Measurements from ENCODE around the gene AMOT. TPM values are rescaled to one million over a fixed set of nuclear protein-coding genes. Genes with fewer than 3 reads are reported as not detected.
A peak's percentile ranks its signal among the peaks of the same experiment; 100 is the strongest.

AMOT gene
- 1 to 10 TPM; 2.9 to 9.6 (median 6.0) TPM for total RNA-seq
- long read RNA-seq, partial matches to known transcripts: 0 of 1 reads
- long read RNA-seq, other reads (novel, unspliced or antisense): 1 of 1 reads

- WGBS (ENCODE audit: insufficient coverage, low coverage, low lambda C conversion rate, missing lambda C conversion rate): 15% methylated on average over 34 of the region's 49 CpGs
- Histone ChIP-seq H3K4me3 (peak within 1 kb of the TSS; percentile 49 to 63 (median 62)), H3K4me1 (no peaks in the 10 kb centered on the region), H3K27me3 (no peaks in the 10 kb centered on the region), H3K36me3 (no peaks in the 10 kb centered on the region), H3K9me3 (no peaks in the 10 kb centered on the region), H3K27ac (peak within 1 kb of the TSS in 2 of 3 donors; percentile 54 to 58)
- no peak for TF ChIP-seq CTCF (IDR thresholded peaks at IDR 0.05)
- no peak for TF ChIP-seq POLR2A (IDR thresholded peaks at IDR 0.05)
- ATAC-seq: peak; percentile 88 to 93 (median 91)
- peak; percentile 84 to 87 (median 87) for DNase-seq
- intact Hi-C loops (cut with DNase I): no loop called here
Observed at GRCh38 chrX:112840382-112841113, at the start of gene AMOT. AMOT (minus strand) TSS chrX:112840831; CDS start chrX:112823126, 17,705 bp downstream.

- DNase-seq (no peak), ATAC-seq (no peak)
- no peaks in the 10 kb centered on the region for H3K9me3 ChIP-seq
- H3K36me3 ChIP-seq: no peaks in the 10 kb centered on the region
- intact Hi-C loops (cut with DNase I): no loop called here
- no peak overlapping the region for H3K27ac ChIP-seq
- no peaks in the 10 kb centered on the region for H3K27me3 ChIP-seq
- H3K4me3 ChIP-seq: no peak overlapping the region
- WGBS (ENCODE audit: insufficient coverage, low coverage, low lambda C conversion rate, missing lambda C conversion rate): 35% methylated on average over 9 of the region's 9 CpGs
- TF ChIP-seq POLR2A (IDR thresholded peaks at IDR 0.05) (no peak), CTCF (IDR thresholded peaks at IDR 0.05) (no peak)
- no peaks in the 10 kb centered on the region for H3K4me1 ChIP-seq
Observed at GRCh38 chrX:112889400-112889799, 48.8 kb upstream of the AMOT start.

GRCh38 chrX:112888916-112889315 lies 48.3 kb upstream of the AMOT start:
- TF ChIP-seq CTCF (IDR thresholded peaks at IDR 0.05): no peak
- TF ChIP-seq POLR2A (IDR thresholded peaks at IDR 0.05): no peak
- H3K27me3 ChIP-seq: no peaks in the 10 kb centered on the region
- H3K36me3 ChIP-seq: no peaks in the 10 kb centered on the region
- H3K4me3 ChIP-seq: no peak overlapping the region
- no peaks in the 10 kb centered on the region for H3K4me1 ChIP-seq
- no peak overlapping the region for H3K27ac ChIP-seq
- DNase-seq: no peak
- no peaks in the 10 kb centered on the region for H3K9me3 ChIP-seq
- intact Hi-C loops (cut with DNase I): no loop called here
- WGBS (ENCODE audit: insufficient coverage, low coverage, low lambda C conversion rate, missing lambda C conversion rate): 61% methylated on average over 2 of the region's 2 CpGs
- ATAC-seq: no peak

GRCh38 chrX:112877771-112878173 lies 37.1 kb upstream of the AMOT start:
- intact Hi-C loops (cut with DNase I): no loop called here
- Histone ChIP-seq H3K9me3 (no peaks in the 10 kb centered on the region), H3K36me3 (no peaks in the 10 kb centered on the region), H3K27me3 (no peaks in the 10 kb centered on the region), H3K27ac (no peak overlapping the region), H3K4me1 (no peaks in the 10 kb centered on the region), H3K4me3 (no peak overlapping the region)
- ATAC-seq (no peak), DNase-seq (no peak)
- 58% methylated on average over 3 of the region's 3 CpGs for WGBS (ENCODE audit: insufficient coverage, low coverage, low lambda C conversion rate, missing lambda C conversion rate)
- no peak for TF ChIP-seq POLR2A (IDR thresholded peaks at IDR 0.05)
- TF ChIP-seq CTCF (IDR thresholded peaks at IDR 0.05): no peak
